Lung (tissue), 12 donors: Measurements from ENCODE around the gene FOXO1. TPM values are rescaled to one million over a fixed set of nuclear protein-coding genes. Genes with fewer than 3 reads are reported as not detected.

Source experiments
- ATAC-seq: fragments of 200-7000 bp; cut with Tn5 transposase; one replicate; pipeline ENCODE4 v1.9.1; 2020; ENCODE audit warnings: moderate number of reproducible peaks; ENCODE audit not compliant: insufficient read depth, low FRiP score
- DNase-seq, 3 donors: peaks; one replicate each; pipeline ENCODE4 v3.0.0-alpha.2; 2013 to 2017
- H3K27ac ChIP-seq, 2 donors: one replicate each; pipeline ENCODE4 v1.5.1; 2013; ENCODE audit warnings: mild to moderate bottlenecking in 2 of 2, moderate library complexity in 2 of 2, control low read depth in 1 of 2, inconsistent platforms in 1 of 2, low read depth in 1 of 2, low read length in 1 of 2
- H3K27me3 ChIP-seq, 3 donors: one replicate each; pipeline ENCODE4 v1.5.1; 2013; ENCODE audit warnings: low read length in 2 of 3; ENCODE audit not compliant: control insufficient read depth in 3 of 3, insufficient read depth in 3 of 3
- H3K36me3 ChIP-seq, 4 donors: one replicate each; pipeline ENCODE4 v1.5.1; 2013; ENCODE audit warnings: low read length in 4 of 4, mild to moderate bottlenecking in 1 of 4, moderate library complexity in 1 of 4; ENCODE audit not compliant: control insufficient read depth in 4 of 4, insufficient read depth in 4 of 4
- H3K4me1 ChIP-seq, 5 donors: one replicate each; pipeline ENCODE4 v1.5.1; 2013; ENCODE audit warnings: low read length in 5 of 5, mild to moderate bottlenecking in 2 of 5, moderate library complexity in 1 of 5; ENCODE audit not compliant: control insufficient read depth in 5 of 5, insufficient read depth in 5 of 5
- H3K4me3 ChIP-seq: one replicate; pipeline ENCODE4 v1.5.1; 2013; ENCODE audit warnings: mild to moderate bottlenecking, control low read depth, moderate library complexity
- H3K9ac ChIP-seq, 2 donors: one replicate each; pipeline ENCODE4 v1.5.1; 2013; ENCODE audit warnings: low read length in 2 of 2, control low read depth in 1 of 2; ENCODE audit not compliant: insufficient read depth in 1 of 2
- H3K9me3 ChIP-seq, 4 donors: one replicate each; pipeline ENCODE4 v1.5.1; 2013; ENCODE audit warnings: low read length in 3 of 4, mild to moderate bottlenecking in 1 of 4, moderate library complexity in 1 of 4; ENCODE audit not compliant: control insufficient read depth in 4 of 4, insufficient read depth in 3 of 4
- CTCF ChIP-seq: IDR thresholded peaks from 2 replicates; pipeline ENCODE4 v1.5.1; 2012; ENCODE audit warnings: mild to moderate bottlenecking; ENCODE audit errors: control extremely low read depth, extremely low read depth
- WGBS, 2 donors: extraction: QIAGEN DNeasy Blood & Tissue Kit; methylation state at CpG; one replicate each; pipeline ENCODE4 v1.1.7; 2013; 5-methylcytosine and 5-hydroxymethylcytosine counted together
- polyA plus RNA-seq, 2 donors: library from polyadenylated mRNA; stranded (reverse); fragments of 200-250 nt; gene quantifications; one replicate each; pipeline ENCODE4 v1.2.1, GENCODE V29; 2013
- total RNA-seq, 2 donors: library from RNA; depleted of rRNA in 1 of 2; stranded (reverse); fragments of >200 nt in 1 of 2; gene quantifications; one replicate each; pipeline ENCODE4 v1.2.1, GENCODE V29; 2014 to 2021
- donor health status: control.
- donor health status: control.
- donor health status: Bipolar disorder and iron deficiency.
- donor health status: healthy.
- donor health status: DM: yes; HTN: yes; CAD: no.

FOXO1 gene
- total and polyA plus RNA-seq, 4 donors = 4.1 to 37.1 (median 21.3) TPM

- WGBS, 2 donors = 77 to 84% methylated on average over 11 of the region's 11 CpGs
- Histone ChIP-seq H3K27ac (no peak overlapping the region), H3K9ac (no peak overlapping the region), H3K36me3 (no peaks in the 10 kb centered on the region), H3K4me1 (peaks cover 3 to 39% (median 8%) of the 10 kb centered on the region in 5 donors), H3K27me3 (no peaks in the 10 kb centered on the region), H3K4me3 (no peak overlapping the region), H3K9me3 (no peaks in the 10 kb centered on the region)
- TF ChIP-seq CTCF = no peak
- ATAC-seq = no peak
- DNase-seq = no peak
Observed at GRCh38 chr13:40640845-40641458, 25.5 kb downstream of the FOXO1 start.

- TF ChIP-seq CTCF = no peak
- ATAC-seq (no peak), DNase-seq (no peak)
- no peak overlapping the region for H3K4me3 ChIP-seq
- peaks cover 3 to 33% (median 8%) of the 10 kb centered on the region in 5 donors for H3K4me1 ChIP-seq
- H3K9me3 ChIP-seq = no peaks in the 10 kb centered on the region
- H3K27ac ChIP-seq = no peak overlapping the region
- H3K9ac ChIP-seq = no peak overlapping the region
- no peaks in the 10 kb centered on the region for H3K36me3 ChIP-seq
- 82 to 88% methylated on average over 6 of the region's 6 CpGs for WGBS, 2 donors
- no peaks in the 10 kb centered on the region for H3K27me3 ChIP-seq
Observed at GRCh38 chr13:40640202-40640601, 26.2 kb downstream of the FOXO1 start.

GRCh38 chr13:40639221-40639681, 27.2 kb downstream of the FOXO1 start:
- ATAC-seq (no peak), DNase-seq (no peak)
- Histone ChIP-seq H3K27ac (peak overlapping the region in 1 of 2 donors; percentile 77), H3K4me1 (peaks cover 3 to 24% (median 8%) of the 10 kb centered on the region in 5 donors), H3K9ac (no peak overlapping the region), H3K4me3 (no peak overlapping the region), H3K27me3 (no peaks in the 10 kb centered on the region), H3K9me3 (no peaks in the 10 kb centered on the region), H3K36me3 (no peaks in the 10 kb centered on the region)
- WGBS, 2 donors = 58 to 79% methylated on average over 4 of the region's 4 CpGs
- TF ChIP-seq CTCF = no peak

GRCh38 chr13:40637643-40638042, 28.8 kb downstream of the FOXO1 start:
- no peak for TF ChIP-seq CTCF
- DNase-seq (no peak), ATAC-seq (no peak)
- no peak overlapping the region for H3K4me3 ChIP-seq
- 30 to 41% methylated on average over 5 of the region's 5 CpGs for WGBS, 2 donors
- peaks cover 3 to 26% (median 8%) of the 10 kb centered on the region in 5 donors for H3K4me1 ChIP-seq
- H3K27ac ChIP-seq = no peak overlapping the region
- H3K27me3 ChIP-seq = no peaks in the 10 kb centered on the region
- H3K9ac ChIP-seq = no peak overlapping the region
- no peaks in the 10 kb centered on the region for H3K9me3 ChIP-seq
- H3K36me3 ChIP-seq = no peaks in the 10 kb centered on the region
